ENCODE data around the gene NCKAP1.

DNA sequence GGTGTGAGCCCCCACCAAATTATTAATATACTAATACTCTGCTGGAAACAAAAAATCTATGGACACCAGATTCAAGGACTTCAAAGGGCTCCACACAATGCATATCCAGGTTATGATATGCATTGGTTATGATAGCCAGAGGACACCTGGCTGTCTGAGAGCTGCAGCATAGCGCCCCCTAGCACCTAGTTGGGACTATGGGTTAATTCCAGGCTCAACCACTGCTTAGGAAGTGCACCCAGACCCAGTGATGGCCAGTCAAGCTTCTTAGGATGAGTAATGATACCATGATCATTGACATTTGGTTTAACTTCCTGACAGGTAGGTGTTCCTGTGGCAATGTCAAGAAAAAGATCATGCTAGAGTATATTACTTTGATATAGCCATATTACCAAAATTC, 168.0 kb downstream of the NCKAP1 start:
- TF ChIP-seq GATA3 (IDR thresholded peaks at IDR 0.05; ENCODE audit: low read depth, low read length) (no peak), GATA2 (IDR thresholded peaks at IDR 0.05; ENCODE audit: low read depth, low read length) (no peak)

Measured in SH-SY5Y (cell line).